ENCODE results near the gene PXYLP1. TPM values are rescaled to one million over a fixed set of nuclear protein-coding genes. Genes with fewer than 3 reads are reported as not detected.

PXYLP1 gene
- total RNA-seq, 1 donor from 2014 or later = 7.1 TPM

DNA sequence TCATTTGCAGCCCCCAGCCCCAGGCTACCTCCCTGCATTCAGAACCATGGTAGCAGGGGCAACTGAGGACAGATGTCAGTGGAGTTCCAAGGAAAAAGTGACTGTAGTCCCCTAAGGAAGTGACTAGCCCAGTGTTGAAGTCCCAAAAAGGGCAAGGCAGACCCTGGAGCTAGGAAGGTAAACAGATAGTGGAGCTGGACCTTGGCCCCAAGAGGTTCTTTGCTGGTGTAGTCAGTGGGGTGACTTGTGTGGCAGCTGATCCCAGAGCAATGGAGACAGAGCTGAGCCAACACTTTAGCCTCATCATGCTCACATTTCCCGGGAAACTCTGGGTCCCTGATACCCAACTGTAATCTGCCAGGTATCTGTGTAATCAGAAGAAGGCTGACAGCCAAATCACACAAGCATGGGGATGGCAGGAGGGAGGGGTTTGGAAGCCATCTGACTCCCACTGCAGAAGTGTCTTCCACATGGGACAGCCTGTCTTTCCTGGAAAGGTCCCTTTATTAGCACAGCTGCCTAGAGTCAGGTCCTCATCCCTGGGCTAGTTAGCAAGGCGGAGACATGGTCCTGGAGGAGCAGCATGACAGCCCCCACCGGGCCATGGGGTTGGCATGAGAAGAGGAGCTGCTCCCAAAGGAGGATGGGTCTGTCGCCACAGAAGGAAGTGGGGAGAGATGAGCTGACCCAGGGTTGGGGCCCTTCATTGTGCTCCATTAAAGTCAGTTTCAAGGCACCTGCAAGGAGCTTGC, 39.8 kb downstream of the PXYLP1 start:
- no peak for DNase-seq (ENCODE audit: low spot score)

DNA sequence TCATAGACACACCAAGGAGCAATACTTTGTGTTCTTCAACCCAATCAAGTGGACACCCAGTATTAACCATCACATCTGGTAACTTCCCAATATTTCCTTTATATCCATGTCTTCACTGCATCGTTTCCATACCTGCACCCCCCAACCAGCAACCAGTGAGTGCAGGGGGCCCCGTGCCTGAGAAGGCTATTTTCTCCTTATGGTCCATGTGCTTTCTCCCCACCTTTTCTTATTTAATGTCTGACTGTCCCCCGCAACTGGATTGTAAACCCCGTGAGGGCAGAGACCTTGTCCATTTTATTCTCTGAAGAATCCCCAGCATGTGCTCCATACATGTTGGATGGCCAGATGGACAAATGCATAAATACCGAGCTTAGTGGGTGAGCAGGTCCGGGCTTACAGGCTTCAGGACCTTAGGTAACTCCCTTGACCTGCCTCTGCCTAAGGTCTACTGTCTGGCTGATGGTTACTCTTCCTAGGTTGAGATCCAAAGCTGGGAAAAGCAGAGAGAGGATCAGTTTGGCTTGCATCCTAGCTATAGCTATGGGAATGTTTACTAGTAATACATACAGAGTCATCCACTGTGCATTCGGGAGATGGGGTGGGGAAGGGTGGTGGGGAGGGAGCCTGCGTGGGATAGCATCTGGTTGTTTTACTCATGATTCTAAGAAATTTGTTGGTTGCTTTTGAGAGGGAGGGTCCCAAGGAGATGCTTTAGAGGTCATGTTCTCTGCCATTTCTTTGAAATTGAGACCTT, 41.5 kb downstream of the PXYLP1 start:
- DNase-seq (ENCODE audit: low spot score) = no peak

DNA sequence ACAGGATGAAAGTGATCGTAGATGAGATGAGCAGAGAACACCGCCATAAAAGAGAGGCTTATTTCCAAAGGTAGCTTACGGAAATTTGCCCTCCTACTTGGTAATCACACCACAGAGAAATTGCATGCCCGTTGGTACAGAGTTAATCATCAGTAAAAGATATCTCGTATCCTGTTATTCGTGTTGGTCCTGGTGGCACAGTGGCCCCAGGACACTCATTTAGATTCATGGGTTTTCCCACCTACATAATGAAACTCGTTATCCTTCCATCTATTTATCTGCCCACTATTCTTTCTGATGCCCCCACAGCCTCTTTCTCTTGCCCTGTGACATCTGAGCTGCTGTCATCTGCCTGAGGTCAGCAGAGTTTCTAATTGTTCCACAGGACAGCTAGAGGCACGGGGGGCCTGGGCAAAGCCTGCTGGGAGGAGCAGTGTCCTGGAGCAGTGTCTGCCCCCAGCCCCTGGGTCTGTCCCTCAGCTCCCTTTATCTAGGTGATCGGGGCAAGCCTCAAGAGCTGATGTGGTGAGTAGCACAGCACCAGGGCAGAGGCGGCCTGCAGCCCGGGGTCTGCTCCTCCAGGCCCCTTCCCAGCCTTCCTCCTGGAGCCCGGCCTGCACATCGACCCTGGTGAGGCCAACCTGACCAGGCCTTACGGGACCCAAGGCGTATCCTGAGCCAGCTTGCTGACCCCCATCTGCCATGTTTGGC, 42.2 kb downstream of the PXYLP1 start:
- no peak for DNase-seq (ENCODE audit: low spot score)

DNA sequence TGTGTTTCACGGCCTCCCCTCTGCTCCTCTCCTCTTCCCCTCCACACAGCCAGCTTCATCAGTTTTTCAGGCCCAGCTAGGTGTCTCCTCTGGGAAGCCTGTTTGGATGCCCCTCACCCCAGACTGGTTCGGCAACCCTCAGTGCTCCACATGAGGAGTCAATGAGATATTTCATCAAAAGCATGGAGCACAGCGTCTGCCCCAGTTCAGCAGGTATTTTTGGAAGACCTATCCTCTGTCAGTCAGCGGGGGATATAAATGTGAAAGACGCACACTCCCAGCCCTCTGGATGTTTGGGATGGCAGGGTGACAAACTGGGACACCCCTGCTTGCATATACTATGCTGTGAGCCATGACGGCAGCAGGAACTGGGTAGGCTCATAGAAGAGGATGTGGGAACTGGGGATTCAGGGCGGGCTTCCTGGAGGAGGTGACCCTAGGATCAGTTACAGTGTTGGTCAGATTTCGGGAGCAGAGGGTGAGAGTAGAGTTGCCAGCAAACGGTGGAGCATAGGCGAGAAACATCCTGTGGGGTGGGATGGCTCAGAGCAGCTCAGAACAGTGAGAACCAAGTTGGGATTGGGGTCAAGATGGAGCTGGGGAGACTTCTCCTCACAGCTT, 42.9 kb downstream of the PXYLP1 start:
- no peak for DNase-seq (ENCODE audit: low spot score)

DNA sequence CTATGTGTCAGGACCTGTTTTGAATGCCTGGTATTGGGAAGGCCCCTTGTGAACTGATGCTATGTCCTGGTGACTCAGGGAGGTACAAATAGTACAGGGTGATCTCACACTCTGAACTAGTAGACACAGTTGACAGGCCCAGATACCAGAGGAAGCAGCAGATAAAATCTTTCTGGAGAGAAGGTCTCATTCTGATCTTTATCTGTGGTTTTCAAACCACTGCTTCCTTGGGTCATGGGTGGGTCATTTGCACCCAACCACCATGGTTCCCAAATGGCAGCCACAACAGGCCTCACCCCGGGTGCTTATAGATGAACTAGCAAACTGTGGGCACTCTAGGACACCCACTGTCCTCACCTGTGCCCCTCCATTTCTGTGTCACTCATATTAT, 43.4 kb downstream of the PXYLP1 start:
- no peak for DNase-seq (ENCODE audit: low spot score)

DNA sequence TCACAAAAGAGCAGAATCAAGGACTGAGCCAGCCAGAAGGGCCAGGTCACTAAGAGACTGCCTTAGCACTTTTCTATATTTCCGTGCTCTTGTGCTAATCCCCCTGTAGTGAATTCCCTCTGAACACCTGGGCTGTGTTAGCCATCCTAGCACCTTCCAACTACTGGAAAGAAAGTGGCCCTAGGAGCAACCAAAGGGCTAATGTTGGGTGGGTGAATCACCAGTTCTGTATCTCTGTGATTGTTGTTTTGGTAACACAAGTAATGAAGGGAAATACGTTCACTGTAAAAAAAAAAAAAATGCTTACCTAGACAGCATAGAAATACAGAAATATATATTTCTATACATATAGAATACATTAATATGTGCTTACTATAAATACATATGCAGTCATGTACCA, 43.9 kb downstream of the PXYLP1 start:
- DNase-seq (ENCODE audit: low spot score) = no peak

DNA sequence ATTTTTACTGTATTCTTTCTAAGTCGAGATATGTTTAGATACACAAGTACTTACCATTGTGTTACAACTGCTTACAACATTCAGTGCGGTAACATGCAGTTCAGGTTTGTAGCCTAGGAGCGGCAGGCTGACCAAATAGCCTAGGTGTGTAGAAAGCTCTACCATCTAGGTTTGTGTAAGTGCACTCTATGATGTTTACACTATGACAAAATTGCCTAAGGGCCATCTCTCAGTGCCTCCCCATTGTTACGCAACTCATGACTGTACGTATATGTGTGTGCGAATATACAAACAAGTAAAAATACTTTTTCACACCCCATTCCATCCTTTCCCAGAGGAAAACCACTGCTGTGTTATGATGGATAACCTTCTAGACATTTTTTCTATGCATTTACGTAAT, 44.3 kb downstream of the PXYLP1 start:
- DNase-seq (ENCODE audit: low spot score) = no peak

DNA sequence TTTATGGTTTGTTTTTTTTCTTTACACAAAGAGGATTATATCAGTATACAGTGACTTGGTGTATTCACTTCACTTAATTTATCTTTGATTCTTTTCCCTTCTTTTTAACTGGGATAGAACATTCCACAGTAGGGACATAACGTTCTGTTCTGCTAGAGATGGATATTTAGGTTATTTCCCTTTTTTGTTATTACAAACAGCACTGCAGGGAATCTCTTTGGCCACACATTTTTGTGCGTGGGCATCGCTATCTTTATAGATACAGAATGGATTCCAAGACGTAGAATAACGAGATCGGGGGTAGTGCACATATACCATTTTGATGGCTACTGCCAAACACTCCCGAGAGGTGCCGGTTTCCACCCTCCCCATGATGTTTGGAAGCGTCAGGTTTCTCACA, 44.8 kb downstream of the PXYLP1 start:
- DNase-seq (ENCODE audit: low spot score) = no peak

DNA sequence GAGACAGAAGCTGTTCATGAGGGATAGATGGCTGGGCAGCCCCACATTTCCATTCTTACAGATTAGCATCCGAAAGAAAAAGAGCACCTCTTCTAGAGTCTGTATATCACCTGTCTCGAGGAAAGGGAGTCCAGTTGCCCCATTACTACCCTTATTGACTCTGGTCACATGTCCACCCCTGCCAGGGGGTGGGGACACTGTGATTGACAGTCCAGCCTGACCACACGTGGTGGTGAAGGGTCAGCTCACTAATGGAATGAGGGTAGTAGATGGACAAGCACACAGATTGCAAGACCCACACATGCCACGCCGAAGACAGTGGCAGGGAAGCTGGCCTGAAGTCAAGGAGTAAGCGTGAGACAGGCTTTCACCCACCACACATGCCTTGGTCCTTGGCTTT, 45.8 kb downstream of the PXYLP1 start:
- DNase-seq (ENCODE audit: low spot score) = no peak

DNA sequence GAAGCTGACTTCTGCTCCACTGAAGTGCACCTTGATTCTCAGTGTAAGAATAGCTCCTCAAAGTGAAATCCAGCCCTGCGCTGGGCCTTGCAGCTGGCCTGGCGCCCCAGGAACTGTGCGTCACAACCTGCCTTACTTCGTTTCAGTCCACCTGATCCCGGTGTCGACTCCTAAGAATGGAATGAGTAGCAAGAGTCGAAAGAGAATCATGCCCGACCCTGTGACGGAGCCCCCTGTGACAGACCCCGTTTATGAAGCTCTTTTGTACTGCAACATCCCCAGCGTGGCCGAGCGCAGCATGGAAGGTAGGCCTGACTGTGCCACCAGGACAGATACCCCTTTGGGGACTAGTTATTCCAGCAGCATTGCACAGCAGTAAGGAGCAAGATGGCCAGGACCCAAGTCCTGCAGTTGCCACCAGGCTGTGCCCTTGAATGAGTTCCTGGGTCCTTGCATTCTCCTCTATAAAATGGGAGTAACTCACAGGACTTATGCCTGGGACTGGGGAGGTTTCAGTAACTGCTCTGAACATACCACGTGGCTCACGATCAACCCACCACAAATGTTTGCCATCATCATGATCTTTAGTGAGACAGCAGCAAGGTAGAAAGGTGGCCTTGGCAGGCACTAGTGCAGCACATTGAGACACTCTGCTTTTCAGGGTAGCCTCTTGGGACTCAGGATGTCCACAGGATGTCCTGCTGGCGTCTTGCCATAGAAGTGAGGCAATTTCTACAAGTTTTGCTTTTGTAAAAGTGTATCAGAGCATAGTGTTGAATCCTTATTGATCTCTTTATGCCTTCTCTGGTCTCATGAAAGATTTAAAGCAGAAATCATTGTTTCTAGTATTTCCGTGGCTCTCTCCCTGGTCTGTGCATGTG, 46.8 kb downstream of the PXYLP1 start:
- no peak for DNase-seq (ENCODE audit: low spot score)

DNA sequence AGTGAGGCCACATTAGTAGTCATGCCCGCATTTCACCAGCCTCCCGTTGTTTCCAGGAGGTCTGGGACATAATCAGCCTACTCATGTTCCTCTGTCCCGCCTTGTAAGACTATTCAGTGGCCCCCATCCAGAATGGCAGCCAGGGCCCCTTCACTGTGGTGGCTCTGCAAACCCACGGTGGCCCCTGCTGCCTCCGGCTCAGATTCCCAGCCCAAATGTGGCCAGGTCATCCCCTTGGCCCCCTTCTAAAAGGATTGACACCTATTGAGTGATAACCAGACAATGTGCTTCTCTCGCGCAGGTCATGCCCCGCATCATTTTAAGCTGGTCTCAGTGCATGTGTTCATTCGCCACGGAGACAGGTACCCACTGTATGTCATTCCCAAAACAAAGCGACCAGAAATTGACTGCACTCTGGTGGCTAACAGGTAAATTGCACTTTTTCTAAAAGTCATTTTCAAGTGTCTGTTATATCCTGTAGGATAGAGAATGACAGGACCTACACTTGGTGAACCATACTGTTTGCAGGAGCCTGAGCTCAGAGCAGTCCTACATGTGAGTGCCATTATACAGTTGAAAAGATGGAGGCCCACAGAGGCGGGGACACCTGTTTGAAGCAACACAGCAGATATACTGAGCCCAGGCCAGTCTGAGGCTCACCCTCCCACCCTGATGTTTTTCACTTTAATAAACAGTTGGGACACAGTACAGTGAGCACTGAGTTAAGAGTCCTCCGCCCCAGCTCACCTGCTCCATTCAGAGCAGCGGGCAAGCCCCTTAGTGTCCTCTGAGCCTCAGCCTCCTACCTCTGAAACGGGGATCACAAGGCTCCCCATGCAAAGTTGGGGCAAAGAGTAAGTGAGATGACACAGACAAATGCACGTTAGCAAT, 47.7 kb downstream of the PXYLP1 start:
- DNase-seq (ENCODE audit: low spot score) = no peak

DNA sequence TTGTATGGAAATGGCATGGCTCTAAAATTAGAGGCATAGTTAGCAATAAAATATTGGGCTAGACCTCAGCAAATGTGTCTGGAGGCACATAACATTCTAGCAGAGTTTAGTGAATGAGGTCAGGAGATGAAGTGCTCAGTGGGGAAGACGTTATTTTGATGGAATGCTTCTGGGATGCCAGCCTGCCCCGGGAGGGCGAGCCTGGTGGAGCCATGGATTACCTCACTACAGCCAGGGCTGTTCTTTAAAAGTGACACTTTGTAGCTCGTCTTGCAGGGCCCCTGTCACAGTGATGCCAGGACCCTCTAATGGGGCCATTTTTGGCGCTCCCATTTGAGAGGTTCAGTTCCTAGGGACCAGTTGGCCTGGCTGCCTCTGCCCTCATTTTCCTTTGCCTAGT, 48.5 kb downstream of the PXYLP1 start:
- DNase-seq (ENCODE audit: low spot score) = no peak

DNA sequence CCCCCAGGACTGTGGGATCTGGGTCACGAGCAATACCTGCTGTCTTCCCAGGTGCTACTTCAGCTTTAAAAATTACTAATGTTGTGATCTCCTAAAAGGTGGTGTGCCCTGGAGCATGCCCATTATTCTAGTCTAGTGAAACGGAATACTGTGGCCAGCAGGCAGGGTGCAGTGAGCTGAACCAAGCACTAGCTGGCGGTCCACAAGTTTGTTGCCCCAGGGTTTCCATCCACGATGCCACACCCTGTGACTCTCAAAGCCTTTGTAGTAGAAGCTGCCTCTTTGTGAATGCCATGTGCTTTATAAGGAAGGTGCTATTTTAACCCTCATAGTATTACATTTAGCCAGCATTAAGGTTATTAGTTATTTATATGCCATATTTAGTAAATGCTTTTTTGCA, 49.1 kb downstream of the PXYLP1 start:
- DNase-seq (ENCODE audit: low spot score) = no peak

DNA sequence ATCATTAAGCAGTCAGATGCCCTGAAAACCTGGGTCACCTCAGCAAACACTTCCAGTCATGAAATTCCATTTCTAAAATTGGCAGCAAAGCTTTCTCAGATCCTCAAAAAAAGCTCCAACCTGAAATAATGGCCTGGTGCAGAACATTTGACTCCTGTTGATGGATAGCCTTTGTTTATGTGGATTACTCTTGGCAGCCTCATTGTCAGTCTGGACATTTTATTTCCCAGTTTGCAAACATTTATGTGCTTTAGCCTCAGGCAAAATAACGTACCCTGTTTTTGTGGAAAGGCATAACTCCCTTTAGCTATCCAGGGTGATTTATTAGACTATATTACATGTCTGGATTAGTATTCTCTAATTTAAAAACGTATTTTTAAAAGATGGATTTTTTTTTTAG, 53.9 kb downstream of the PXYLP1 start:
- no peak for DNase-seq (ENCODE audit: low spot score)

DNA sequence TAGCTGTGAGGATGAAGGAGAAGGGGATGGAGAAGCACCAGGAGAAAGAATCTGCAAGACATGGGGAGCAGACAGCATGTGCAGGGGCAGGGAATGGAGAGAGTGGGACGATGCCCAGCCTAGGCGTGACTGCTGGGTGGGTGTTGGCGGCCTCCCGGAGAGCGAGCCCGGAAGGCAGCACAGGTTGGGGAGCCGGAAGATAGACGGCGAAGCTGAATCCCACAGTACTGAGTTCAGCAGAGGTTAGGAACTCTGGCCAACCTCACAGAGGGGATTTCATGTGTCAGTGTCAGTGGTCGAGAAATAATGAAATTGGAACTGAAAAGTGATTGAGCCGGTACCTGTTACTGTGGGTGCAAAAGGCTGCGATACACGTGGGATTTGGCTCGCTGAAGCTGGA, 55.2 kb downstream of the PXYLP1 start:
- no peak for DNase-seq (ENCODE audit: low spot score)

DNA sequence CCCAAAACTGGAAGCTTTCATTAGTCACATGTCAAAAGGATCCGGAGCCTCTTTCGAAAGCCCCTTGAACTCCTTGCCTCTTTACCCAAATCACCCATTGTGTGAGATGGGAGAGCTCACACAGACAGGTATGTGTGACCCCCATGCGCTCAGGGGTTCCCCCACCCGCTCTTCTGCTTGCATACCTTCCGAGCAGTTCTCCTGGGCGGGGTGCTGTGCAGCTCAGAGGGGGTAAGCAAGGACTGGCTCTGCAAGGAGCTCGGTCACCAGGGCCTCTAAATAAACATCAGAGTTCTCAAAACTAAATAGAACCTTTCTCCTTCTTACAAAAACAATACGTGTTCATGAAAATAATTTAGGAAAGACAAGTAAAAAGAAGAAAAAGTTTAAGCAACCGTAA, 55.7 kb downstream of the PXYLP1 start:
- DNase-seq (ENCODE audit: low spot score) = no peak

DNA sequence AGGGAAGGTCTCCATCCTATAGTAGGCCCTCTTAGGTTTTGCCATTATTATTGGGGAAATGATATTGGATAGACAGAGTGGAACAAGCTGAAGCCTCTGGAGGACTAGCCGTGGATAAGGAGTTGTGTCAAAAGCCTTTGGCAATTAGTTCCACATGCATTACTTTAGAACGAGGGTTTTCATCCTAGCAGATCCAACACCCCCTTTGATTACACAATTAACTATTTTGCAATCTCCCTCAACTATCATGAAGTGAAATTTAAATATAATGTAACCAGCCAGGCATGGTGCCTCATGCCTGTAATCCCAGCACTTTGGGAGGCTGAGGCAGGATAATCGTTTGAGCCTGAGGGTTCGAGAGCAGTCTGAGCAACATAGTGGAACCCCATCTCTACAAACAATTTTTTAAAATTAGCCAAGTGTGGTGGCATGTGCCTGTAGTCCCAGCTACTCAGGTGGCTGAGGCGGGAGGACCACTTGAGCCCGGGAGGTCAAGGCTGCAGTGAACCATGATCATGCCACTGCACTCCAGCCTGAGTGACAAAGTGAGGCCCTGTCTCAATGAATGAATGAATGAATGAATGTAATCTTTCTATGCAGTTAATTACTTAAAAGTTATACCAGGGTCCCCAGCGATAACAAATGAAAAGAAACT, 56.8 kb downstream of the PXYLP1 start:
- no peak for DNase-seq (ENCODE audit: low spot score)

DNA sequence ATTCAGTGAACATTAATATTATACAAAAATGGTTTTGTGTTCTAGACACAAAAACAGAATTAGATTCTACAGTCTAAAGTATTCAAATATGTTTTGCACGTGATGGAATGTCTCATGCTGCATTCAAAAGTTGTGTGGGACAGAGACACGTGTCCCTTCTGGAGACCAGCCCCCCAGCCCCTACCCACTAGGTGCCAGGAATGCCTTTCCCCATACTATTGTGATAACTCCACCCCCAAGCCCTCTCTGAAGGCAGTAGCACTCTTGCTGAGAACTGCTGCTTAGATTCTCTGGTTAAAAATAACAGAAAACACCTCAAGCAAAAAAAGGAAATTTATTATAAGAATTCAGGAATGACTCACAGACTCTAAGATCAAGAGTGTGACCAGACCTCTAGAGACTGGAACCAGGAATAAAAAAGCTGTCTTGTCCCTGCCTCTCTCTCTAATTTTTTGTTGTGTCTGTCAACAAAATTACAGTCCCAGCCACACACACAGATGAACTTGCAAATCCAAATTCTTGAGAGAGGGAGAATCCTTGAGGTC, 57.7 kb downstream of the PXYLP1 start:
- no peak for DNase-seq (ENCODE audit: low spot score)

All from mesenteric fat pad (tissue), 1 donor.